ENCODE data around the gene TLL2. TPM values are rescaled to one million over a fixed set of nuclear protein-coding genes. Genes with fewer than 3 reads are reported as not detected.

Gene TLL2
- total and polyA plus RNA-seq, 2 donors (not counting 3 experiments of a cell fraction or from before 2014, with no cell fraction given): 0.03 to 0.20 TPM

- dilution Hi-C loops (cut with MboI; ENCODE audit: extremely low pct_ligation_motif_present, low sequenced_read_pairs): no loop called here
- H4K20me1 ChIP-seq (replicated peaks; ENCODE audit: control insufficient read depth, extremely low read depth, insufficient read depth, low read length): no peaks in the 10 kb centered on the region
- no peaks in the 10 kb centered on the region for H3K9me1 ChIP-seq (replicated peaks; ENCODE audit: control insufficient read depth, extremely low read depth, insufficient read depth, low read length)
- no peak overlapping the region for H3K9ac ChIP-seq (replicated peaks; ENCODE audit: extremely low read depth, insufficient read depth, low read length)
- ChIA-PET POLR2A (no interaction called here), CTCF (no interaction called here)
- no TSS peak for BruUV-seq (replicated peaks)
- no peaks in the 10 kb centered on the region for H3K79me2 ChIP-seq (ENCODE audit: control insufficient read depth, insufficient read depth, low read length)
- no peak overlapping the region for H3K27ac ChIP-seq (ENCODE audit: insufficient read depth, low read depth, low read length)
- H3K4me2 ChIP-seq (ENCODE audit: insufficient read depth, low read length): no peak overlapping the region
- H3K4me3 ChIP-seq (replicated peaks in 1 of 3; ENCODE audit: insufficient read depth in 1 of 3, low read depth in 1 of 3, low read length in 3 of 3): no peak overlapping the region
- TF ChIP-seq MYC (IDR thresholded peaks at IDR 0.05; ENCODE audit: low read depth, low read length) (no peak), CTCF (IDR thresholded peaks at IDR 0.05; ENCODE audit: extremely low read depth in 1 of 2, insufficient read depth in 1 of 2, low read depth in 1 of 2, low read length in 2 of 2) (no peak), FOS (IDR thresholded peaks at IDR 0.05; ENCODE audit: borderline replicate concordance, insufficient read depth, low read length) (no peak), POLR2AphosphoS5 (IDR thresholded peaks at IDR 0.05; ENCODE audit: insufficient read depth, low read depth, low read length) (no peak), POLR2A (IDR thresholded peaks at IDR 0.05; ENCODE audit: low read depth, low read length) (no peak), MAX (IDR thresholded peaks at IDR 0.05; ENCODE audit: insufficient read depth, insufficient read length) (no peak), GATA2 (IDR thresholded peaks at IDR 0.05; ENCODE audit: insufficient read depth, insufficient read length, low read depth, low read length) (no peak), EZH2 (IDR thresholded peaks at IDR 0.05; ENCODE audit: borderline replicate concordance, low read depth, low read length, severe bottlenecking) (no peak), JUN (IDR thresholded peaks at IDR 0.05; ENCODE audit: borderline replicate concordance, insufficient read depth, insufficient read length, low read depth) (no peak)
- H3K4me1 ChIP-seq (ENCODE audit: control insufficient read depth, extremely low read depth, insufficient read depth, low read length): no peaks in the 10 kb centered on the region
- FAIRE-seq (no peak), DNase-seq (ENCODE audit: low read depth, low spot score) (no peak)
- H2AFZ ChIP-seq (ENCODE audit: low read depth, low read length): no peak overlapping the region
- no peaks in the 10 kb centered on the region for H3K36me3 ChIP-seq (ENCODE audit: control insufficient read depth in 2 of 2, extremely low read depth in 1 of 2, insufficient read depth in 2 of 2, low read length in 2 of 2)
- H3K9me3 ChIP-seq (replicated peaks; ENCODE audit: control insufficient read depth, insufficient read depth, low read length): no peaks in the 10 kb centered on the region
- intact Hi-C loops (cut with micrococcal nuclease): no loop called here
- no peaks in the 10 kb centered on the region for H3K27me3 ChIP-seq (ENCODE audit: control insufficient read depth in 2 of 2, insufficient read depth in 2 of 2, low read length in 2 of 2)
Observed at GRCh38 chr10:96448021-96448457, 65.7 kb downstream of the TLL2 start.
